ENCODE measurements around the gene FXN. TPM values are rescaled to one million over a fixed set of nuclear protein-coding genes. Genes with fewer than 3 reads are reported as not detected.

FXN gene
- total RNA-seq, 3 donors from 2014 or later: 3.8 to 7.5 (median 6.9) TPM

DNA sequence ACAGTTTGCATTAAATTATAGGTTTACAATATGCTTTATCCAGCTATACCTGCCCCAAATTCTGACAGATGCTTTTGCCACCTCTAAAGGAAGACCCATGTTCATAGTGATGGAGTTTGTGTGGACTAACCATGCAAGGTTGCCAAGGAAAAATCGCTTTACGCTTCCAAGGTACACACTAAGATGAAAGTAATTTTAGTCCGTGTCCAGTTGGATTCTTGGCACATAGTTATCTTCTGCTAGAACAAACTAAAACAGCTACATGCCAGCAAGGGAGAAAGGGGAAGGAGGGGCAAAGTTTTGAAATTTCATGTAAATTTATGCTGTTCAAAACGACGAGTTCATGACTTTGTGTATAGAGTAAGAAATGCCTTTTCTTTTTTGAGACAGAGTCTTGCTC, 41.0 kb downstream of the FXN start:
- intact Hi-C loops (cut with DNase I; ENCODE audit: low total_unique reads): no loop called here
- Histone ChIP-seq H3K4me1 (no peaks in the 10 kb centered on the region), H3K27ac (no peak overlapping the region), H3K27me3 (no peaks in the 10 kb centered on the region), H3K4me3 (no peak overlapping the region), H3K36me3 (no peaks in the 10 kb centered on the region), H3K9me3 (no peaks in the 10 kb centered on the region)
- no peak for DNase-seq (ENCODE audit: low spot score in 2 of 2)
- TF ChIP-seq, protein P1, sequence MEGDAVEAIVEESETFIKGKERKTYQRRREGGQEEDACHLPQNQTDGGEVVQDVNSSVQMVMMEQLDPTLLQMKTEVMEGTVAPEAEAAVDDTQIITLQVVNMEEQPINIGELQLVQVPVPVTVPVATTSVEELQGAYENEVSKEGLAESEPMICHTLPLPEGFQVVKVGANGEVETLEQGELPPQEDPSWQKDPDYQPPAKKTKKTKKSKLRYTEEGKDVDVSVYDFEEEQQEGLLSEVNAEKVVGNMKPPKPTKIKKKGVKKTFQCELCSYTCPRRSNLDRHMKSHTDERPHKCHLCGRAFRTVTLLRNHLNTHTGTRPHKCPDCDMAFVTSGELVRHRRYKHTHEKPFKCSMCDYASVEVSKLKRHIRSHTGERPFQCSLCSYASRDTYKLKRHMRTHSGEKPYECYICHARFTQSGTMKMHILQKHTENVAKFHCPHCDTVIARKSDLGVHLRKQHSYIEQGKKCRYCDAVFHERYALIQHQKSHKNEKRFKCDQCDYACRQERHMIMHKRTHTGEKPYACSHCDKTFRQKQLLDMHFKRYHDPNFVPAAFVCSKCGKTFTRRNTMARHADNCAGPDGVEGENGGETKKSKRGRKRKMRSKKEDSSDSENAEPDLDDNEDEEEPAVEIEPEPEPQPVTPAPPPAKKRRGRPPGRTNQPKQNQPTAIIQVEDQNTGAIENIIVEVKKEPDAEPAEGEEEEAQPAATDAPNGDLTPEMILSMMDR (IDR thresholded peaks at IDR 0.05): no peak
- no peak for TF ChIP-seq POLR2AphosphoS5 (IDR thresholded peaks at IDR 0.05)
- no peak for TF ChIP-seq POLR2A (IDR thresholded peaks at IDR 0.05)

GRCh38 chr9:69078069-69078468, 42.5 kb downstream of the FXN start:
- H3K27ac ChIP-seq: peak overlapping the region; percentile 33 to 38
- TF ChIP-seq POLR2A (IDR thresholded peaks at IDR 0.05): no peak
- TF ChIP-seq, protein P1 (IDR thresholded peaks at IDR 0.05): no peak
- no peak for TF ChIP-seq POLR2AphosphoS5 (IDR thresholded peaks at IDR 0.05)
- no peak for DNase-seq (ENCODE audit: low spot score in 2 of 2)
- intact Hi-C loops (cut with DNase I; ENCODE audit: low total_unique reads): no loop called here
- H3K4me1 ChIP-seq: no peaks in the 10 kb centered on the region
- no peak overlapping the region for H3K4me3 ChIP-seq
- no peaks in the 10 kb centered on the region for H3K27me3 ChIP-seq
- no peaks in the 10 kb centered on the region for H3K9me3 ChIP-seq
- no peaks in the 10 kb centered on the region for H3K36me3 ChIP-seq

DNA sequence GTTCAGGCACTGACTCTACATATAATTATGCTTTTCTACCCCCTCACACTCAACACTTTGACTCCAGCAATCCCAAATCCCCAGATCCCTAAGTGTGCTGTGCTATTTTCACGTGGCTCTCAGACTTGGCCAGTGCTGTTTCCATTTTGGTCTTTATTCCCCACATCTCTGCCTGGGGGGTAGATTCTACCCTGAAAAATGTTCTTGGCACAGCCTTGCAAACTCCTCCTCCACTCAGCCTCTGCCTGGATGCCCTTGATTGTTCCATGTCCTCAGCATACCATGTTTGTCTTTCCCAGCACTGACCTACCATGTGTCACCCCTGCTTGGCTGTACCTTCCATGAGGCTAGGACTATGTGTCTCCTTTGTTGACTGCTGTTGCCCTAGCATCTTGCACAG, 43.0 kb downstream of the FXN start:
- H3K4me3 ChIP-seq: no peak overlapping the region
- peak overlapping the region in 1 of 2 donors; percentile 33 for H3K27ac ChIP-seq
- H3K9me3 ChIP-seq: no peaks in the 10 kb centered on the region
- intact Hi-C loops (cut with DNase I; ENCODE audit: low total_unique reads): no loop called here
- no peaks in the 10 kb centered on the region for H3K27me3 ChIP-seq
- TF ChIP-seq, protein P1 (IDR thresholded peaks at IDR 0.05): no peak
- peak in 1 of 3 donors; percentile 26 for TF ChIP-seq POLR2AphosphoS5 (IDR thresholded peaks at IDR 0.05)
- no peaks in the 10 kb centered on the region for H3K36me3 ChIP-seq
- DNase-seq (ENCODE audit: low spot score in 2 of 2): peak in 1 of 2 donors; percentile 54
- H3K4me1 ChIP-seq: no peaks in the 10 kb centered on the region

- TF ChIP-seq POLR2AphosphoS5 (IDR thresholded peaks at IDR 0.05) (no peak), POLR2A (IDR thresholded peaks at IDR 0.05) (no peak)
- TF ChIP-seq, protein P1 (IDR thresholded peaks at IDR 0.05): no peak
- H3K9me3 ChIP-seq: no peaks in the 10 kb centered on the region
- no peaks in the 10 kb centered on the region for H3K4me1 ChIP-seq
- H3K4me3 ChIP-seq: no peak overlapping the region
- no peaks in the 10 kb centered on the region for H3K27me3 ChIP-seq
- H3K36me3 ChIP-seq: no peaks in the 10 kb centered on the region
- no peak for DNase-seq (ENCODE audit: low spot score in 2 of 2)
- intact Hi-C loops (cut with DNase I; ENCODE audit: low total_unique reads): no loop called here
- no peak overlapping the region for H3K27ac ChIP-seq
Measured at GRCh38 chr9:69079186-69079585, 43.6 kb downstream of the FXN start.

- no peaks in the 10 kb centered on the region for H3K4me1 ChIP-seq
- H3K27me3 ChIP-seq: no peaks in the 10 kb centered on the region
- H3K27ac ChIP-seq: no peak overlapping the region
- no peak for DNase-seq (ENCODE audit: low spot score in 2 of 2)
- no peaks in the 10 kb centered on the region for H3K9me3 ChIP-seq
- H3K4me3 ChIP-seq: no peak overlapping the region
- H3K36me3 ChIP-seq: no peaks in the 10 kb centered on the region
- TF ChIP-seq POLR2A (IDR thresholded peaks at IDR 0.05) (no peak), POLR2AphosphoS5 (IDR thresholded peaks at IDR 0.05) (no peak)
- TF ChIP-seq, protein P1 (IDR thresholded peaks at IDR 0.05): no peak
- intact Hi-C loops (cut with DNase I; ENCODE audit: low total_unique reads): loop anchor here (5.0 kb wide), 1 partner anchor 509 kb away; no protein-coding TSS in a partner anchor
Measured at GRCh38 chr9:69081261-69081660, 45.7 kb downstream of the FXN start.

Data from breast epithelium (tissue), 4 donors.